Parathyroid adenoma (tissue), 2 donors: Measurements from ENCODE around the gene BIRC5.

Experiments
- H2AFZ ChIP-seq: fragments of 300-600 bp; sonication (generic); one replicate; pipeline ENCODE4 v1.7.0; 2017; ENCODE audit warnings: antibody characterized with exemption, mild to moderate bottlenecking
- H3K27ac ChIP-seq: fragments of 300-600 bp; sonication (generic); one replicate; pipeline ENCODE4 v1.7.0; 2017
- H3K27me3 ChIP-seq: fragments of 300-600 bp; sonication (generic); one replicate; pipeline ENCODE4 v1.7.0; 2017; ENCODE audit warnings: low read length; ENCODE audit not compliant: control insufficient read depth, insufficient read depth
- H3K36me3 ChIP-seq: fragments of 300-600 bp; sonication (generic); one replicate; pipeline ENCODE4 v1.7.0; 2017; ENCODE audit warnings: low read length; ENCODE audit not compliant: control insufficient read depth, insufficient read depth
- H3K4me1 ChIP-seq: fragments of 300-600 bp; sonication (generic); one replicate; pipeline ENCODE4 v1.7.0; 2017; ENCODE audit warnings: control low read depth
- H3K4me2 ChIP-seq: fragments of 300-600 bp; sonication (generic); one replicate; pipeline ENCODE4 v1.7.0; 2017; ENCODE audit warnings: low read length
- H3K4me3 ChIP-seq: fragments of 300-600 bp; sonication (generic); one replicate; pipeline ENCODE4 v1.7.0; 2017; ENCODE audit warnings: low read depth, low read length
- H3K79me2 ChIP-seq: fragments of 300-600 bp; sonication (generic); one replicate; pipeline ENCODE4 v1.7.0; 2017; ENCODE audit warnings: control low read depth
- H3K9ac ChIP-seq: fragments of 300-600 bp; sonication (generic); one replicate; pipeline ENCODE4 v1.7.0; 2017; ENCODE audit warnings: mild to moderate bottlenecking
- H3K9me3 ChIP-seq: fragments of 300-600 bp; sonication (generic); one replicate; pipeline ENCODE4 v1.7.0; 2017; ENCODE audit warnings: low read length; ENCODE audit not compliant: control insufficient read depth
- TF ChIP-seq, protein P1 (sequence below): fragments of 300-600 bp; sonication (generic); IDR thresholded peaks from one replicate; pipeline ENCODE4 v1.7.0; 2017; ENCODE audit warnings: antibody characterized with exemption, mild to moderate bottlenecking
- donor health status: primary hyperparathyroidism.

Gene BIRC5

GRCh38 chr17:78183916-78184315 is 30.1 kb upstream of the BIRC5 start:
- Histone ChIP-seq H3K27me3 (no peaks in the 10 kb centered on the region), H3K36me3 (no peaks in the 10 kb centered on the region), H3K9ac (no peak overlapping the region), H3K4me1 (no peaks in the 10 kb centered on the region), H3K4me3 (no peak overlapping the region), H2AFZ (no peak overlapping the region), H3K4me2 (no peak overlapping the region), H3K79me2 (peaks cover 3% of the 10 kb centered on the region), H3K27ac (no peak overlapping the region), H3K9me3 (no peaks in the 10 kb centered on the region)
- TF ChIP-seq, protein P1, sequence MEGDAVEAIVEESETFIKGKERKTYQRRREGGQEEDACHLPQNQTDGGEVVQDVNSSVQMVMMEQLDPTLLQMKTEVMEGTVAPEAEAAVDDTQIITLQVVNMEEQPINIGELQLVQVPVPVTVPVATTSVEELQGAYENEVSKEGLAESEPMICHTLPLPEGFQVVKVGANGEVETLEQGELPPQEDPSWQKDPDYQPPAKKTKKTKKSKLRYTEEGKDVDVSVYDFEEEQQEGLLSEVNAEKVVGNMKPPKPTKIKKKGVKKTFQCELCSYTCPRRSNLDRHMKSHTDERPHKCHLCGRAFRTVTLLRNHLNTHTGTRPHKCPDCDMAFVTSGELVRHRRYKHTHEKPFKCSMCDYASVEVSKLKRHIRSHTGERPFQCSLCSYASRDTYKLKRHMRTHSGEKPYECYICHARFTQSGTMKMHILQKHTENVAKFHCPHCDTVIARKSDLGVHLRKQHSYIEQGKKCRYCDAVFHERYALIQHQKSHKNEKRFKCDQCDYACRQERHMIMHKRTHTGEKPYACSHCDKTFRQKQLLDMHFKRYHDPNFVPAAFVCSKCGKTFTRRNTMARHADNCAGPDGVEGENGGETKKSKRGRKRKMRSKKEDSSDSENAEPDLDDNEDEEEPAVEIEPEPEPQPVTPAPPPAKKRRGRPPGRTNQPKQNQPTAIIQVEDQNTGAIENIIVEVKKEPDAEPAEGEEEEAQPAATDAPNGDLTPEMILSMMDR = no peak

GRCh38 chr17:78184351-78184750 is 29.7 kb upstream of the BIRC5 start:
- Histone ChIP-seq H3K79me2 (peaks cover 3% of the 10 kb centered on the region), H3K9ac (no peak overlapping the region), H3K27me3 (no peaks in the 10 kb centered on the region), H3K36me3 (no peaks in the 10 kb centered on the region), H3K9me3 (no peaks in the 10 kb centered on the region), H3K4me3 (no peak overlapping the region), H2AFZ (no peak overlapping the region), H3K4me2 (no peak overlapping the region), H3K27ac (no peak overlapping the region), H3K4me1 (no peaks in the 10 kb centered on the region)
- TF ChIP-seq, protein P1 = no peak

DNA sequence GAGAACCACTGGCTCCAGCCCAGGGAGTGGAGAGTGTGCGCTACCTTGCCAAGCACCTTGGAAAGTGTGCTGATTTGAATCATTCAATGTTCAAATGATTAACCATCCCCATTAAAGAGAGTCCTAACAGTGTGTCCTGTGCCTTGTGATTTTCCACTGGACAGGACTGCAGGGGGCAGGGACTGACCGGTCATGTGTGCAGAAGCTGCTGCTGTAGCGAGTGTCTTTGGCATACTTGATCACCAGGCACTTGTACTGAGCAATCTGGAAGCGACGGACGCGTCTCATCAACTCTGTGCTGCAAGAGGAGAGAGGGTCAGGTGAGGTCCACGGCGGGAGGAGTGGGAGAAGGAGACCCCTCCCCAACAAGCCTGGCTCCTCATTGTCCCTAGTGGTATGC is 29.2 kb upstream of the BIRC5 start:
- H3K27me3 ChIP-seq = no peaks in the 10 kb centered on the region
- TF ChIP-seq, protein P1 = no peak
- no peak overlapping the region for H3K27ac ChIP-seq
- no peaks in the 10 kb centered on the region for H3K36me3 ChIP-seq
- H3K4me3 ChIP-seq = no peak overlapping the region
- no peak overlapping the region for H3K9ac ChIP-seq
- H3K9me3 ChIP-seq = no peaks in the 10 kb centered on the region
- no peak overlapping the region for H3K4me2 ChIP-seq
- H3K4me1 ChIP-seq = no peaks in the 10 kb centered on the region
- peaks cover 3% of the 10 kb centered on the region for H3K79me2 ChIP-seq
- H2AFZ ChIP-seq = no peak overlapping the region

DNA sequence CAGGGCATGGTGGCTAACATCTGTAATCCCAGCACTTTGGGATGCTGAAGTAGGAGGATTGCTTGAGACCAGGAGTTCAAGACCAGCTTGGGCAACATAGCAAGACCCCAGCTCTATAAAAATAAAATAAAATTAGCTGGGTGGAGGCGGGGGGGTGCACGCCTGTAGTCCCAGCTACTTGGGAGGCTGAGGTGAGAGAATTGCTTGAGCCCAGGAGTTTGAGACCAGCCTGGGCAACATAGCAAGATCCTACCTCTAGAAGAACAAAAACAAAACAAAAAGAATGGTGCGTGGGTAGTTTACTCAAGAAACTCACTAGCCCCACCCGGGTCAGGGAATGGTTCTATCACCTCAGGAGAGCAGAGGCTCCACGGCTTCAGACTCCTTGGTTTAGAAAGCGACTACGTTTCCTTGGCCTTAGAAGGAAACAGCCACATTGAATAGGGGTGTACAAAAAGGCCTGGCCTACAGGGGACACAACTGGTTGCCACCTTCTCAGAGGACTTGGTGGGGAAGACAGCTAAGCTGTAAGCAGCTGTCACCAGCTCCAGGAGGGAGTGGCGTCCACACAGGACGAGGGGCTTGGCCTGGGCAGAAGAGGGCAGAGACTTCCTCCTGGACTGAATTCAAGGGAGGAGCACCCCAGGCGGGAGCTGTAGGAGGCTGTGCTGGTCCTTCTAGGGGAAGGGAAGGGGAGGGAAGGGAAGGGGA is 27.9 kb upstream of the BIRC5 start:
- Histone ChIP-seq H3K4me3 (no peak overlapping the region), H3K4me1 (no peaks in the 10 kb centered on the region), H3K27ac (no peak overlapping the region), H3K36me3 (no peaks in the 10 kb centered on the region), H3K9me3 (no peaks in the 10 kb centered on the region), H3K27me3 (no peaks in the 10 kb centered on the region), H3K9ac (no peak overlapping the region), H3K79me2 (peaks cover 3% of the 10 kb centered on the region), H2AFZ (peak overlapping the region; percentile 47), H3K4me2 (no peak overlapping the region)
- TF ChIP-seq, protein P1 = no peak
